T-helper 9 cell (primary cell): ENCODE data around the gene CHKA.

Source experiments
- DNase-seq: peaks from one replicate; pipeline ENCODE4 v3.0.0-alpha.2; 2020

Gene CHKA

GRCh38 chr11:68067991-68068390 lies 53.2 kb downstream of the CHKA start:
- no peak for DNase-seq

- DNase-seq, result no peak
Observed at GRCh38 chr11:68066742-68067141, 54.4 kb downstream of the CHKA start.

GRCh38 chr11:68065841-68066240 lies 55.3 kb downstream of the CHKA start:
- no peak for DNase-seq

- no peak for DNase-seq
Observed at GRCh38 chr11:68064926-68065325, 56.3 kb downstream of the CHKA start.

GRCh38 chr11:68061508-68061907 lies 59.7 kb downstream of the CHKA start:
- DNase-seq, result no peak

- no peak for DNase-seq
Observed at GRCh38 chr11:68057807-68058206, 63.4 kb downstream of the CHKA start.

- DNase-seq, result no peak
Observed at GRCh38 chr11:68056317-68057285, 64.6 kb downstream of the CHKA start.

- no peak for DNase-seq
Observed at GRCh38 chr11:68053981-68054812, 67.0 kb downstream of the CHKA start.

- no peak for DNase-seq
Observed at GRCh38 chr11:68053117-68053516, 68.1 kb downstream of the CHKA start.

- no peak for DNase-seq
Observed at GRCh38 chr11:68052137-68052873, 68.9 kb downstream of the CHKA start.

- no peak for DNase-seq
Observed at GRCh38 chr11:68051191-68052136, 69.7 kb downstream of the CHKA start.

- no peak for DNase-seq
Observed at GRCh38 chr11:68050371-68050841, 70.8 kb downstream of the CHKA start.

GRCh38 chr11:68049509-68050370 lies 71.4 kb downstream of the CHKA start:
- DNase-seq, result no peak

- DNase-seq, result no peak
Observed at GRCh38 chr11:68048681-68049508, 72.3 kb downstream of the CHKA start.

GRCh38 chr11:68047437-68048290 lies 73.5 kb downstream of the CHKA start:
- DNase-seq, result no peak

GRCh38 chr11:68044898-68045351 lies 76.3 kb downstream of the CHKA start:
- DNase-seq, result no peak

- no peak for DNase-seq
Observed at GRCh38 chr11:68044145-68044813, 76.9 kb downstream of the CHKA start.
